ENCODE results near the gene P4HA2. TPM values are rescaled to one million over a fixed set of nuclear protein-coding genes. Genes with fewer than 3 reads are reported as not detected.
A peak's percentile ranks its signal among the peaks of the same experiment; 100 is the strongest.

Gene P4HA2
- total and polyA plus RNA-seq, 2 experiments from 2014 or later, result 139 to 246 TPM

DNA sequence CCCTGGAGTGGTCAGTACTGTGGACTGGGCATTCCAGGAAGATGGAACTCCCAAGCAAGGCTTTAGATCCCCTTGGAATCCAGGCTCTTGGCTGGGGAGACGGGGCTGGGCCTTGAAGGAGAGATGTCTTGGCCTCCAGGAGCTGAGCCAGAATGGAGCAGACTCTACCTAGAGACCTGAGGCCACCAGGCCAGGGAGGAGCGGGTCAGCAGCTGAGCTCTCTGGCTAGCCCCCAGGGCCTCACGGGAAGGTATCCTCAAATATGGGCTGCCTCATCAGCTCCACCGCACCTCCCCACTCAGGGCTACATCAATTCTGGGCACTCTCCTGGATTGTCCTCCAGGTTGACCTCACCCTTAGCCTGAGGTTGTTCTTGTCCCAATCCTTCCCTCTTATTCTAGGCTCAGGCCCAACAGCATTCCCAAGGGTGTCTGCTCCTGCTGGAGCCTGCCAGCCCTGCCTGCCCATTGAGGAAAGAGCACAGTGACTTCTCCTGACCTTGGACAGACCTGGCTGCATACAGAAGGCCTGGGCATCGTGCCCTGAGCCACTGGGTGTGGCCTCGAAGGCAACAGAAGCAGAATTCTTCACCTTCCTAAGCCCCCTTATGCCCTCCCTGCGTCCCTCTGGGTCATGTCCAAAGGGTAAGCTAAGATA lies 26.8 kb upstream of the P4HA2 start:
- DNase-seq (ENCODE audit: low spot score), result no peak

DNA sequence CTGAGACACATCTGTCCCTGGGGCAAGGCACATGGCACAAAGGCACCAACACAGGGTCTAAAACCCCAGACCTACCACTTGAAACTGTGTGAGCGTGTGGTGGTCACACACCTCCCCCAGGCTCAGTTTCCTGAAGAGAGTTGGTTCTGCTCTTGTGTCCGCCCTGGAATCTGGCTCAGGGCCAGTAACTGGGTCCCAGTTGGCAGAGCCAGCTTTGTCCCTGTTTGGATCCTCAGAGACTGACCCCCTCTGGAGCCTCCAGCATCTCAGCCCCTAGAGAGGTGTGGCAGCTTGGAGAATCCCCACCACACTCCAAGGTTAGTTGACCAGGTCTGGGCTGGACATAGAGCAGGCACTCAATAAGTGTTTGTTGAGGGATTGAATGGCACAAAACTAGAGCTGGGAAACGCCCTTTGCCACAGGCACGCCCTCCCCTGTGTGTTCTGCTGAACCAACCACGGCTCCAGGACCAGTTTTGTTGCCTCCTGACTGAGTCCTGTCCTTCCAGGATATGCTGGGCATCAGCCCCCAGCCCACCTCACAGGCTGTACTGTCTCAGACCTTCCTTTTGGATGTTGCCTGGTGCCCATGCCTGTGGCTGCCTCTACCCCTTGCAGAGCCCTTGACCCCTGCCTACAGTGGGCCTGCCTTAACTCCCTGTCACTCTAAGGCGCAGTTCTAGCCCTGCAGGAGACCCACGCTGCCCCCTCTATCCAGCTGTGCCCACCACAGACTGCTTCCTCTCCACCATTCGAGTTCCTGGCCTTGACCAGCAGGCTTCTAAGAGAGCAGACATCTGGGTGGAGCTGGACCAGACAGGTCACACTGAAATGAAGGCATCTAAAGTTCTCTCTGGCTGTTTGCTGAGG lies 26.0 kb upstream of the P4HA2 start:
- Histone ChIP-seq H3K9me3 (ENCODE audit: low read depth) (no peaks in the 10 kb centered on the region), H3K27me3 (no peaks in the 10 kb centered on the region), H3K4me2 (no peak overlapping the region), H3K36me3 (replicated peaks; ENCODE audit: insufficient read depth, low read depth) (no peaks in the 10 kb centered on the region), H4K20me1 (ENCODE audit: insufficient read depth, poor library complexity, severe bottlenecking) (no peaks in the 10 kb centered on the region), H3K79me2 (peaks cover 8% of the 10 kb centered on the region), H3K27ac (peak overlapping the region; percentile 53), H3K9me2 (replicated peaks; ENCODE audit: insufficient read depth) (no peaks in the 10 kb centered on the region), H3K4me1 (ENCODE audit: insufficient read depth) (peaks cover 20% of the 10 kb centered on the region), H2AFZ (no peak overlapping the region), H3K4me3 (no peak overlapping the region)
- 91% methylated on average over 8 of the region's 8 CpGs for WGBS (ENCODE audit: low lambda C conversion rate, missing lambda C conversion rate)
- TF ChIP-seq EZH2phosphoT487 (IDR thresholded peaks at IDR 0.05; ENCODE audit: low read depth, severe bottlenecking, unreplicated experiment) (no peak), EZH2 (IDR thresholded peaks at IDR 0.05; ENCODE audit: borderline replicate concordance) (no peak)
- TF ChIP-seq, protein P1, sequence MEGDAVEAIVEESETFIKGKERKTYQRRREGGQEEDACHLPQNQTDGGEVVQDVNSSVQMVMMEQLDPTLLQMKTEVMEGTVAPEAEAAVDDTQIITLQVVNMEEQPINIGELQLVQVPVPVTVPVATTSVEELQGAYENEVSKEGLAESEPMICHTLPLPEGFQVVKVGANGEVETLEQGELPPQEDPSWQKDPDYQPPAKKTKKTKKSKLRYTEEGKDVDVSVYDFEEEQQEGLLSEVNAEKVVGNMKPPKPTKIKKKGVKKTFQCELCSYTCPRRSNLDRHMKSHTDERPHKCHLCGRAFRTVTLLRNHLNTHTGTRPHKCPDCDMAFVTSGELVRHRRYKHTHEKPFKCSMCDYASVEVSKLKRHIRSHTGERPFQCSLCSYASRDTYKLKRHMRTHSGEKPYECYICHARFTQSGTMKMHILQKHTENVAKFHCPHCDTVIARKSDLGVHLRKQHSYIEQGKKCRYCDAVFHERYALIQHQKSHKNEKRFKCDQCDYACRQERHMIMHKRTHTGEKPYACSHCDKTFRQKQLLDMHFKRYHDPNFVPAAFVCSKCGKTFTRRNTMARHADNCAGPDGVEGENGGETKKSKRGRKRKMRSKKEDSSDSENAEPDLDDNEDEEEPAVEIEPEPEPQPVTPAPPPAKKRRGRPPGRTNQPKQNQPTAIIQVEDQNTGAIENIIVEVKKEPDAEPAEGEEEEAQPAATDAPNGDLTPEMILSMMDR (IDR thresholded peaks at IDR 0.05; ENCODE audit: poor library complexity), result no peak
- DNase-seq (ENCODE audit: low spot score), result no peak

More for the DNA sequence above, 26.8 kb upstream of the P4HA2 start:
- Histone ChIP-seq H3K27me3 (no peaks in the 10 kb centered on the region), H3K79me2 (peaks cover 8% of the 10 kb centered on the region), H3K9me2 (replicated peaks; ENCODE audit: insufficient read depth) (no peaks in the 10 kb centered on the region), H3K9me3 (ENCODE audit: low read depth) (no peaks in the 10 kb centered on the region), H3K36me3 (replicated peaks; ENCODE audit: insufficient read depth, low read depth) (no peaks in the 10 kb centered on the region), H3K4me1 (ENCODE audit: insufficient read depth) (peaks cover 26% of the 10 kb centered on the region), H3K27ac (no peak overlapping the region), H2AFZ (no peak overlapping the region), H4K20me1 (ENCODE audit: insufficient read depth, poor library complexity, severe bottlenecking) (no peaks in the 10 kb centered on the region), H3K4me3 (no peak overlapping the region), H3K4me2 (no peak overlapping the region)
- 85% methylated on average over 6 of the region's 7 CpGs for WGBS (ENCODE audit: low lambda C conversion rate, missing lambda C conversion rate)
- TF ChIP-seq EZH2phosphoT487 (IDR thresholded peaks at IDR 0.05; ENCODE audit: low read depth, severe bottlenecking, unreplicated experiment) (no peak), EZH2 (IDR thresholded peaks at IDR 0.05; ENCODE audit: borderline replicate concordance) (no peak)
- TF ChIP-seq, protein P1 (IDR thresholded peaks at IDR 0.05; ENCODE audit: poor library complexity), result no peak

DNA sequence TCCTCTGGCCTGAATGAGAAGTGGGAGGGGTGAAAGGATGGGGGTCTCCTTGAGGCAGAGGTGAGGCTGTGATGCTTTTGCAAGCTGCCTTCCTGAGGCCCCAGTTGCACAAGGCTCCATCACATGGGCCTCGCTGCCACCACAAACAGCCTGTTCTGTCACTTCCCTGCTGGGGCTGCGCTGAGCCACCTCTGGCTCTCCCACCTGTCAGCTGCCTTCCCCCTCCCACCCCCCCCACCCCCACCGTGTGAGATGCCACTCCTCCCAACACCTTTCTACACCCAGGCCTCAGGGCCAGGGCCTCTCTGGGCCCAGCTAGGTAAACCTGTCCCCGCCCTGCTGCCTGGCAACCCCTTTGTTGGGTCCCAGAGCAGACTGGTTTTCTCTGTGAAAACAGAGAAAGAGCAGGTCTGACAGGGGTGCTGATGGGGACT lies 25.4 kb upstream of the P4HA2 start:
- Histone ChIP-seq H3K9me2 (replicated peaks; ENCODE audit: insufficient read depth) (no peaks in the 10 kb centered on the region), H3K36me3 (replicated peaks; ENCODE audit: insufficient read depth, low read depth) (no peaks in the 10 kb centered on the region), H3K9me3 (ENCODE audit: low read depth) (no peaks in the 10 kb centered on the region), H3K27ac (peak overlapping the region; percentile 53), H2AFZ (no peak overlapping the region), H3K4me2 (no peak overlapping the region), H3K27me3 (no peaks in the 10 kb centered on the region), H4K20me1 (ENCODE audit: insufficient read depth, poor library complexity, severe bottlenecking) (no peaks in the 10 kb centered on the region), H3K79me2 (peaks cover 4% of the 10 kb centered on the region), H3K4me1 (ENCODE audit: insufficient read depth) (peaks cover 13% of the 10 kb centered on the region), H3K4me3 (no peak overlapping the region)
- peak; percentile 59 for DNase-seq (ENCODE audit: low spot score)
- 55% methylated on average over 1 of the region's 4 CpGs for WGBS (ENCODE audit: low lambda C conversion rate, missing lambda C conversion rate)
- TF ChIP-seq EZH2 (IDR thresholded peaks at IDR 0.05; ENCODE audit: borderline replicate concordance) (no peak), EZH2phosphoT487 (IDR thresholded peaks at IDR 0.05; ENCODE audit: low read depth, severe bottlenecking, unreplicated experiment) (no peak)
- TF ChIP-seq, protein P1 (IDR thresholded peaks at IDR 0.05; ENCODE audit: poor library complexity), result no peak
